ENCODE results near the gene TBCA. TPM values are rescaled to one million over a fixed set of nuclear protein-coding genes. Genes with fewer than 3 reads are reported as not detected.

TBCA gene
- total RNA-seq, 4 donors from 2014 or later, result 141 to 174 (median 150) TPM

- H3K4me1 ChIP-seq, result no peaks in the 10 kb centered on the region
- 47 to 58% methylated on average over 1 of the region's 1 CpG for WGBS, 2 donors
- no peak overlapping the region for H3K27ac ChIP-seq
- H3K27me3 ChIP-seq, result peaks cover 0 to 21% (median 2%) of the 10 kb centered on the region in 4 donors
- H3K4me3 ChIP-seq, result no peak overlapping the region
- H3K9me3 ChIP-seq, result peaks cover 0 to 13% (median 0%) of the 10 kb centered on the region in 3 donors
- TF ChIP-seq POLR2A (IDR thresholded peaks at IDR 0.05) (no peak), CTCF (IDR thresholded peaks at IDR 0.05) (no peak)
- no peaks in the 10 kb centered on the region for H3K36me3 ChIP-seq
- DNase-seq, result no peak
- intact Hi-C loops (cut with DNase I), result no loop called here
Measured at GRCh38 chr5:77798456-77798855, 22.3 kb upstream of the TBCA start.

GRCh38 chr5:77797136-77797535 is 21.0 kb upstream of the TBCA start:
- Histone ChIP-seq H3K4me1 (no peaks in the 10 kb centered on the region), H3K27me3 (peaks cover 0 to 21% (median 2%) of the 10 kb centered on the region in 4 donors), H3K9me3 (peaks cover 0 to 8% (median 0%) of the 10 kb centered on the region in 3 donors), H3K36me3 (no peaks in the 10 kb centered on the region), H3K4me3 (no peak overlapping the region), H3K27ac (no peak overlapping the region)
- intact Hi-C loops (cut with DNase I), result no loop called here
- TF ChIP-seq POLR2A (IDR thresholded peaks at IDR 0.05), result no peak
- TF ChIP-seq CTCF (IDR thresholded peaks at IDR 0.05), result no peak
- DNase-seq, result no peak
- 82 to 88% methylated on average over 1 of the region's 1 CpG for WGBS, 2 donors

GRCh38 chr5:77795846-77796245 is 19.7 kb upstream of the TBCA start:
- H3K4me3 ChIP-seq, result no peak overlapping the region
- H3K4me1 ChIP-seq, result no peaks in the 10 kb centered on the region
- no peak for DNase-seq
- intact Hi-C loops (cut with DNase I), result no loop called here
- no peak overlapping the region for H3K27ac ChIP-seq
- WGBS, 2 donors, result 61 to 74% methylated on average over 3 of the region's 3 CpGs
- H3K27me3 ChIP-seq, result peaks cover 0 to 21% (median 2%) of the 10 kb centered on the region in 4 donors
- no peak for TF ChIP-seq CTCF (IDR thresholded peaks at IDR 0.05)
- no peak for TF ChIP-seq POLR2A (IDR thresholded peaks at IDR 0.05)
- no peaks in the 10 kb centered on the region for H3K9me3 ChIP-seq
- no peaks in the 10 kb centered on the region for H3K36me3 ChIP-seq

- TF ChIP-seq CTCF (IDR thresholded peaks at IDR 0.05) (no peak), POLR2A (IDR thresholded peaks at IDR 0.05) (no peak)
- Histone ChIP-seq H3K27me3 (peaks cover 0 to 21% (median 2%) of the 10 kb centered on the region in 4 donors), H3K4me1 (no peaks in the 10 kb centered on the region), H3K27ac (no peak overlapping the region), H3K9me3 (no peaks in the 10 kb centered on the region), H3K36me3 (no peaks in the 10 kb centered on the region), H3K4me3 (no peak overlapping the region)
- no peak for DNase-seq
- intact Hi-C loops (cut with DNase I), result no loop called here
- 58 to 64% methylated on average over 2 of the region's 2 CpGs for WGBS, 2 donors
Measured at GRCh38 chr5:77795268-77795667, 19.1 kb upstream of the TBCA start.

- H3K4me3 ChIP-seq, result no peak overlapping the region
- no peak for TF ChIP-seq POLR2A (IDR thresholded peaks at IDR 0.05)
- no peak for TF ChIP-seq CTCF (IDR thresholded peaks at IDR 0.05)
- no peaks in the 10 kb centered on the region for H3K4me1 ChIP-seq
- intact Hi-C loops (cut with DNase I), result no loop called here
- H3K27ac ChIP-seq, result no peak overlapping the region
- DNase-seq, result no peak
- no peaks in the 10 kb centered on the region for H3K9me3 ChIP-seq
- H3K27me3 ChIP-seq, result peaks cover 0 to 4% (median 2%) of the 10 kb centered on the region in 4 donors
- H3K36me3 ChIP-seq, result no peaks in the 10 kb centered on the region
- WGBS, 2 donors, result 94 to 100% methylated on average over 2 of the region's 2 CpGs
Measured at GRCh38 chr5:77791926-77792325, 15.8 kb upstream of the TBCA start.
